Lung microvascular endothelial cell (primary cell): ENCODE measurements around the gene ANKS1B. TPM values are rescaled to one million over a fixed set of nuclear protein-coding genes. Genes with fewer than 3 reads are reported as not detected.

Experiments used
- DNase-seq, 2 donors: peaks; one replicate each; pipeline versions ENCODE4 v3.0.0 to v3.0.0-alpha.2; 2010; ENCODE audit warnings: low read depth in 2 of 2
- total RNA-seq: library from RNA; depleted of rRNA; stranded (reverse); fragments of >200 nt; gene quantifications from 2 replicates; pipeline ENCODE4 v1.2.1, GENCODE V29; 2014

ANKS1B gene
- total RNA-seq, 1 donor from 2014 or later: 0.20 TPM

- DNase-seq: no peak
Measured at GRCh38 chr12:99455350-99456035, 529.2 kb downstream of the ANKS1B start.

GRCh38 chr12:99454539-99455172, 530.1 kb downstream of the ANKS1B start:
- no peak for DNase-seq

- DNase-seq: no peak
Measured at GRCh38 chr12:99453836-99454538, 530.7 kb downstream of the ANKS1B start.

GRCh38 chr12:99450036-99450630, 534.6 kb downstream of the ANKS1B start:
- no peak for DNase-seq

GRCh38 chr12:99444859-99445316, 539.8 kb downstream of the ANKS1B start:
- DNase-seq: no peak

- DNase-seq: no peak
Measured at GRCh38 chr12:99442758-99443157, 542.0 kb downstream of the ANKS1B start.

GRCh38 chr12:99439399-99439798, 545.3 kb downstream of the ANKS1B start:
- no peak for DNase-seq

- no peak for DNase-seq
Measured at GRCh38 chr12:99436584-99436983, 548.2 kb downstream of the ANKS1B start.

- DNase-seq: no peak
Measured at GRCh38 chr12:99435095-99435791, 549.5 kb downstream of the ANKS1B start.

GRCh38 chr12:99433155-99433554, 551.6 kb downstream of the ANKS1B start:
- no peak for DNase-seq

- DNase-seq: no peak
Measured at GRCh38 chr12:99431203-99431602, 553.5 kb downstream of the ANKS1B start.

- no peak for DNase-seq
Measured at GRCh38 chr12:99427104-99427503, 557.6 kb downstream of the ANKS1B start.

- no peak for DNase-seq
Measured at GRCh38 chr12:99418379-99418778, 566.4 kb downstream of the ANKS1B start.

GRCh38 chr12:99413751-99414150, 571.0 kb downstream of the ANKS1B start:
- DNase-seq: no peak

GRCh38 chr12:99393763-99394162, 591.0 kb downstream of the ANKS1B start:
- no peak for DNase-seq

- no peak for DNase-seq
Measured at GRCh38 chr12:99392091-99392850, 592.5 kb downstream of the ANKS1B start.

- DNase-seq: no peak
Measured at GRCh38 chr12:99390707-99391106, 594.0 kb downstream of the ANKS1B start.

- DNase-seq: no peak
Measured at GRCh38 chr12:99389751-99390150, 595.0 kb downstream of the ANKS1B start.

- DNase-seq: no peak
Measured at GRCh38 chr12:99388671-99389195, 596.0 kb downstream of the ANKS1B start.

GRCh38 chr12:99387661-99388060, 597.1 kb downstream of the ANKS1B start:
- no peak for DNase-seq

GRCh38 chr12:99386907-99387306, 597.8 kb downstream of the ANKS1B start:
- peak in 1 of 2 donors; percentile 5 for DNase-seq
